Measurements from ENCODE around the gene RPS3.
"Not testable (repeated sequence)": the region's sequence is repeated elsewhere in the genome, so short reads cannot be mapped to it uniquely, and the experiment has no call there.

The RPS3 gene

GRCh38 chr11:75399344-75400145, at the start of gene RPS3:
TSS of gene RPS3 (plus strand) at chr11:75399518. CDS start at chr11:75399548, 30 bp downstream.
- no peak for FAIRE-seq

- no peak for FAIRE-seq
Observed at GRCh38 chr11:75349521-75350116, 49.7 kb upstream of the RPS3 start.

- FAIRE-seq = no peak
Observed at GRCh38 chr11:75350122-75350742, 49.1 kb upstream of the RPS3 start.

- FAIRE-seq = no peak
Observed at GRCh38 chr11:75350743-75351540, 48.4 kb upstream of the RPS3 start.

GRCh38 chr11:75351541-75351790, 47.9 kb upstream of the RPS3 start, which contains the start of gene ARRB1:
TSS of gene ARRB1 (minus strand) at chr11:75351661. CDS start at chr11:75351607, 54 bp downstream.
- FAIRE-seq = no peak

- FAIRE-seq = no peak
Observed at GRCh38 chr11:75351791-75352587, 47.3 kb upstream of the RPS3 start.

- FAIRE-seq = no peak
Observed at GRCh38 chr11:75352588-75353206, 46.6 kb upstream of the RPS3 start.

GRCh38 chr11:75355051-75355450, 44.3 kb upstream of the RPS3 start:
- FAIRE-seq = no peak

GRCh38 chr11:75356613-75357012, 42.7 kb upstream of the RPS3 start:
- FAIRE-seq = no peak

GRCh38 chr11:75362285-75362684, 37.0 kb upstream of the RPS3 start:
- not testable (repeated sequence) for FAIRE-seq

GRCh38 chr11:75365711-75366181, 33.6 kb upstream of the RPS3 start:
- no peak for FAIRE-seq

- FAIRE-seq = not testable (repeated sequence)
Observed at GRCh38 chr11:75366826-75367225, 32.5 kb upstream of the RPS3 start.

- FAIRE-seq = no peak
Observed at GRCh38 chr11:75369560-75370255, 29.6 kb upstream of the RPS3 start.

GRCh38 chr11:75371949-75372876, 27.1 kb upstream of the RPS3 start:
- no peak for FAIRE-seq

- no peak for FAIRE-seq
Observed at GRCh38 chr11:75373201-75373600, 26.1 kb upstream of the RPS3 start.

- FAIRE-seq = no peak
Observed at GRCh38 chr11:75374646-75375045, 24.7 kb upstream of the RPS3 start.

- FAIRE-seq = no peak
Observed at GRCh38 chr11:75375626-75376025, 23.7 kb upstream of the RPS3 start.

GRCh38 chr11:75376175-75376574, 23.1 kb upstream of the RPS3 start:
- no peak for FAIRE-seq

GRCh38 chr11:75378776-75379175, 20.5 kb upstream of the RPS3 start:
- not testable (repeated sequence) for FAIRE-seq

- no peak for FAIRE-seq
Observed at GRCh38 chr11:75380245-75380644, 19.1 kb upstream of the RPS3 start.
